GM19467 (cell line): ENCODE results near the gene PTAFR.

Experiments
- ATAC-seq: cut with Tn5 transposase; IDR thresholded peaks from one replicate; pipeline ENCODE4 v1.9.1; 2021; ENCODE audit warnings: mild to moderate bottlenecking, moderate library complexity; ENCODE audit not compliant: unreplicated experiment

The PTAFR gene

GRCh38 chr1:28126212-28126611 is 50.3 kb downstream of the PTAFR start:
- no peak for ATAC-seq

- ATAC-seq = no peak
These were observed 53.0 kb downstream of the PTAFR start for GRCh38 chr1:28123461-28123961.

- ATAC-seq = no peak
These were observed 54.3 kb downstream of the PTAFR start for GRCh38 chr1:28122183-28122582.

- no peak for ATAC-seq
These were observed 56.9 kb downstream of the PTAFR start for GRCh38 chr1:28119556-28119955.

GRCh38 chr1:28118640-28119307 is 57.7 kb downstream of the PTAFR start:
- no peak for ATAC-seq

- ATAC-seq = no peak
These were observed 61.2 kb downstream of the PTAFR start for GRCh38 chr1:28115267-28115666.

- no peak for ATAC-seq
These were observed 61.6 kb downstream of the PTAFR start for GRCh38 chr1:28114844-28115243.

GRCh38 chr1:28113242-28113572 is 63.3 kb downstream of the PTAFR start:
- ATAC-seq = no peak

- no peak for ATAC-seq
These were observed 63.9 kb downstream of the PTAFR start for GRCh38 chr1:28112388-28113241.

- ATAC-seq = no peak
These were observed 65.3 kb downstream of the PTAFR start for GRCh38 chr1:28111157-28111556.

GRCh38 chr1:28110555-28110954 is 65.9 kb downstream of the PTAFR start:
- no peak for ATAC-seq

- no peak for ATAC-seq
These were observed 66.9 kb downstream of the PTAFR start for GRCh38 chr1:28109639-28110038.

- no peak for ATAC-seq
These were observed 68.5 kb downstream of the PTAFR start for GRCh38 chr1:28108001-28108400.

- ATAC-seq = no peak
These were observed 71.5 kb downstream of the PTAFR start for GRCh38 chr1:28104866-28105467.

- no peak for ATAC-seq
These were observed 74.3 kb downstream of the PTAFR start for GRCh38 chr1:28102189-28102588.

- ATAC-seq = no peak
These were observed 77.3 kb downstream of the PTAFR start for GRCh38 chr1:28099050-28099769.
